SH-SY5Y (cell line): ENCODE results near the gene SERPINA12.

Experiments used
- GATA2 ChIP-seq: IDR thresholded peaks from 2 replicates; pipeline ENCODE4 v1.6.1; 2011; ENCODE audit warnings: mild to moderate bottlenecking, low read depth, low read length
- GATA3 ChIP-seq: IDR thresholded peaks from 2 replicates; pipeline ENCODE4 v1.6.1; 2011; ENCODE audit warnings: low read depth, mild to moderate bottlenecking, low read length, moderate library complexity

- no peak for TF ChIP-seq GATA2
- TF ChIP-seq GATA3: no peak
These were observed 25.5 kb downstream of the SERPINA12 start for GRCh38 chr14:94483729-94484275.
